ENCODE results near the gene GCLC. TPM values are rescaled to one million over a fixed set of nuclear protein-coding genes. Genes with fewer than 3 reads are reported as not detected.

GCLC gene
- total and polyA plus RNA-seq, 2 donors (not counting 1 experiment from before 2014, with no cell fraction given) = 10.7 to 25.8 TPM

DNA sequence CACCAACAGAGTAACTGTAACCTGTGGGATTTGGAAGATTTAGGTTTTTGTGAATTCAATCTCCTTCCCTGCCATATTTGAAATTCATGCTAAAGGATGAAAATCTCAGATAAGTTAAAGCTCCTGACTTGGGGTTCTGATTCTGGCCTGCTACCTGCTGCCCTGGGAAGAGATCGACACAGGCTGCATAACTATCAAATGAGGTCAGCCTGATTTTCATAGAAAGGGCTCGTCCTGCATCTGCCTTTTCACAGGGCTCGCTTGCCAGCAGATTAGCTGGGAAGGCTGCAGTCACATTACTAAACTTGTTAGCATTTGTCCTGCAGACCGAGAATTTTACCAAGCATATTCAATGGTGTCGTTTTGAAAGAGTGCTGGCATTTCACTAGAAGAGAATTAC is 14.6 kb downstream of the GCLC start:
- Mint-ChIP-seq H3K27ac (no peak overlapping the region), H3K27me3 (no peaks in the 10 kb centered on the region), H3K9me3 (ENCODE audit: insufficient read depth) (no peaks in the 10 kb centered on the region), H3K4me3 (no peak overlapping the region), H3K4me1 (peaks cover 32% of the 10 kb centered on the region)
- intact Hi-C loops (cut with micrococcal nuclease) = no loop called here
- H3K27ac ChIP-seq (ENCODE audit: low read length in 2 of 2) = no peak overlapping the region
- no peak overlapping the region for H3K9ac ChIP-seq (ENCODE audit: low read length)
- ChIA-PET CTCF (interaction anchor here (0.9 to 1.5 kb wide), 2 partner anchors 8 to 121 kb away, joined by 3 read pairs; no protein-coding TSS in a partner anchor), POLR2A (no interaction called here)
- H3K4me2 ChIP-seq (replicated peaks; ENCODE audit: low read depth, low read length, poor library complexity, severe bottlenecking) = no peak overlapping the region
- WGBS (ENCODE audit: insufficient coverage) = 100% methylated on average over 5 of the region's 5 CpGs
- TF ChIP-seq EZH2 (IDR thresholded peaks at IDR 0.05; ENCODE audit: borderline replicate concordance, insufficient read depth, low read depth, low read length, poor library complexity, severe bottlenecking) = no peak
- TF ChIP-seq, protein P1, sequence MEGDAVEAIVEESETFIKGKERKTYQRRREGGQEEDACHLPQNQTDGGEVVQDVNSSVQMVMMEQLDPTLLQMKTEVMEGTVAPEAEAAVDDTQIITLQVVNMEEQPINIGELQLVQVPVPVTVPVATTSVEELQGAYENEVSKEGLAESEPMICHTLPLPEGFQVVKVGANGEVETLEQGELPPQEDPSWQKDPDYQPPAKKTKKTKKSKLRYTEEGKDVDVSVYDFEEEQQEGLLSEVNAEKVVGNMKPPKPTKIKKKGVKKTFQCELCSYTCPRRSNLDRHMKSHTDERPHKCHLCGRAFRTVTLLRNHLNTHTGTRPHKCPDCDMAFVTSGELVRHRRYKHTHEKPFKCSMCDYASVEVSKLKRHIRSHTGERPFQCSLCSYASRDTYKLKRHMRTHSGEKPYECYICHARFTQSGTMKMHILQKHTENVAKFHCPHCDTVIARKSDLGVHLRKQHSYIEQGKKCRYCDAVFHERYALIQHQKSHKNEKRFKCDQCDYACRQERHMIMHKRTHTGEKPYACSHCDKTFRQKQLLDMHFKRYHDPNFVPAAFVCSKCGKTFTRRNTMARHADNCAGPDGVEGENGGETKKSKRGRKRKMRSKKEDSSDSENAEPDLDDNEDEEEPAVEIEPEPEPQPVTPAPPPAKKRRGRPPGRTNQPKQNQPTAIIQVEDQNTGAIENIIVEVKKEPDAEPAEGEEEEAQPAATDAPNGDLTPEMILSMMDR (IDR thresholded peaks at IDR 0.05) = no peak
- peaks cover 0 to 4% (median 0%) of the 10 kb centered on the region in 3 donors for H3K9me3 ChIP-seq (ENCODE audit: control extremely low read depth in 1 of 3, control insufficient read depth in 2 of 3, insufficient read depth in 1 of 3, low read length in 2 of 3)
- no peak for ATAC-seq (ENCODE audit: low read depth)
- no peak overlapping the region for H3K4me3 ChIP-seq (ENCODE audit: control extremely low read depth in 1 of 5, extremely low read depth in 1 of 5, insufficient read depth in 1 of 5, low read depth in 2 of 5, low read length in 4 of 5)
- H3K27me3 ChIP-seq (replicated peaks in 1 of 4; ENCODE audit: control extremely low read depth in 1 of 4, control insufficient read depth in 3 of 4, insufficient read depth in 4 of 4, low read length in 3 of 4) = no peaks in the 10 kb centered on the region
- H4K20me1 ChIP-seq (ENCODE audit: control insufficient read depth, insufficient read depth, low read length, poor library complexity, severe bottlenecking) = peaks cover 7% of the 10 kb centered on the region
- peaks cover 7 to 13% of the 10 kb centered on the region in 2 donors for H3K4me1 ChIP-seq (ENCODE audit: control insufficient read depth in 2 of 2, insufficient read depth in 2 of 2, low read length in 2 of 2)
- peaks cover 65% of the 10 kb centered on the region for H3K79me2 ChIP-seq (ENCODE audit: control insufficient read depth, insufficient read depth, low read length)
- H2AFZ ChIP-seq (ENCODE audit: insufficient read depth, low read depth, low read length, poor library complexity, severe bottlenecking) = no peak overlapping the region
- DNase-seq = no peak
- H3K36me3 ChIP-seq (replicated peaks in 1 of 2; ENCODE audit: control extremely low read depth in 1 of 2, control insufficient read depth in 1 of 2, extremely low read depth in 1 of 2, insufficient read depth in 2 of 2, low read length in 1 of 2) = no peaks in the 10 kb centered on the region

DNA sequence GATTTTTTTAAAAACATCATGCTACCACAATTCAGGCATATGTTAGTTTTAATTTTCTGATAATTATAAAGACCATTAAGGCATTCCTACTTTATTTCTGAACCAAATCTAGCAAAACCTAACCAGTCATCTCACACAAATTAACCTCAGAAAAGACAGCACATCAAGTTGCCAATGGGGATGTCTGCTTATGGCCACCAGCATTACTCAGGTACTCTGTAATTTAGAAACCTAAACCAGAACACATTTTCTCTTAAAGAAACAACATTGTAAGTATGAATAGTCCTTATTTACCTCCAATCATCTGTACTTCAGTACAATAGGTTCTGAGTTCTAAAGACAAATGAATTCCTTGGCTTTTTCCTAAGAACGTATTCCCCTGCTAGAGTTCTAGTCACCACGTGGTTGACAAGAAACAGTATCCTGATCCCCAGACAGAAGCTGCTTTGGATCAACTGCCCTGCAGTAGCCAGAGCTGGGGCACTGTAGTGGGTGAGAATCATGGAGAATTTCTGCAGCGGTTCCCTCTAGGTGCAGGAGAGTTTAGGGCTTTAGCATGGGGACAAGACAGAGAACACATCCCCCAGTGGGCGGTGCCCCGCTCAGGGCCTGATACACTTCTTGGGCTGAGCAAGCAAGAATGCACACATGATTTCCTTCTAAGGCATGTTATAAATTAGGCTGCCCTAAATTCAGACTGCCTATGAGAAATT is 15.4 kb downstream of the GCLC start:
- POLR2A ChIA-PET = no interaction called here
- no peak for DNase-seq
- Histone ChIP-seq H3K9ac (ENCODE audit: low read length) (no peak overlapping the region), H3K27me3 (replicated peaks in 1 of 4; ENCODE audit: control extremely low read depth in 1 of 4, control insufficient read depth in 3 of 4, insufficient read depth in 4 of 4, low read length in 3 of 4) (no peaks in the 10 kb centered on the region), H4K20me1 (ENCODE audit: control insufficient read depth, insufficient read depth, low read length, poor library complexity, severe bottlenecking) (peaks cover 7% of the 10 kb centered on the region), H3K4me3 (ENCODE audit: control extremely low read depth in 1 of 5, extremely low read depth in 1 of 5, insufficient read depth in 1 of 5, low read depth in 2 of 5, low read length in 4 of 5) (no peak overlapping the region), H3K79me2 (ENCODE audit: control insufficient read depth, insufficient read depth, low read length) (peaks cover 56% of the 10 kb centered on the region), H2AFZ (ENCODE audit: insufficient read depth, low read depth, low read length, poor library complexity, severe bottlenecking) (no peak overlapping the region), H3K9me3 (ENCODE audit: control extremely low read depth in 1 of 3, control insufficient read depth in 2 of 3, insufficient read depth in 1 of 3, low read length in 2 of 3) (peaks cover 0 to 4% (median 0%) of the 10 kb centered on the region in 3 donors), H3K4me2 (replicated peaks; ENCODE audit: low read depth, low read length, poor library complexity, severe bottlenecking) (no peak overlapping the region), H3K36me3 (replicated peaks in 1 of 2; ENCODE audit: control extremely low read depth in 1 of 2, control insufficient read depth in 1 of 2, extremely low read depth in 1 of 2, insufficient read depth in 2 of 2, low read length in 1 of 2) (no peaks in the 10 kb centered on the region), H3K4me1 (ENCODE audit: control insufficient read depth in 2 of 2, insufficient read depth in 2 of 2, low read length in 2 of 2) (peaks cover 7 to 13% of the 10 kb centered on the region in 2 donors), H3K27ac (ENCODE audit: low read length in 2 of 2) (no peak overlapping the region)
- intact Hi-C loops (cut with micrococcal nuclease) = no loop called here
- Mint-ChIP-seq H3K27me3 (no peaks in the 10 kb centered on the region), H3K4me3 (no peak overlapping the region), H3K27ac (no peak overlapping the region), H3K9me3 (ENCODE audit: insufficient read depth) (no peaks in the 10 kb centered on the region), H3K4me1 (peaks cover 31% of the 10 kb centered on the region)
- WGBS (ENCODE audit: insufficient coverage) = 95% methylated on average over 3 of the region's 5 CpGs
- CTCF ChIA-PET = interaction anchor here (1.5 kb wide), 1 partner anchor 8 kb away, joined by 3 read pairs; no protein-coding TSS in a partner anchor
- ATAC-seq (ENCODE audit: low read depth) = no peak
- no peak for TF ChIP-seq EZH2 (IDR thresholded peaks at IDR 0.05; ENCODE audit: borderline replicate concordance, insufficient read depth, low read depth, low read length, poor library complexity, severe bottlenecking)
- TF ChIP-seq, protein P1 (IDR thresholded peaks at IDR 0.05) = no peak

Data from B cell (primary cell).